ENCODE data around the gene CNTLN.
"Not testable (repeated sequence)": the region's sequence is repeated elsewhere in the genome, so short reads cannot be mapped to it uniquely, and the experiment has no call there.

Gene CNTLN

DNA sequence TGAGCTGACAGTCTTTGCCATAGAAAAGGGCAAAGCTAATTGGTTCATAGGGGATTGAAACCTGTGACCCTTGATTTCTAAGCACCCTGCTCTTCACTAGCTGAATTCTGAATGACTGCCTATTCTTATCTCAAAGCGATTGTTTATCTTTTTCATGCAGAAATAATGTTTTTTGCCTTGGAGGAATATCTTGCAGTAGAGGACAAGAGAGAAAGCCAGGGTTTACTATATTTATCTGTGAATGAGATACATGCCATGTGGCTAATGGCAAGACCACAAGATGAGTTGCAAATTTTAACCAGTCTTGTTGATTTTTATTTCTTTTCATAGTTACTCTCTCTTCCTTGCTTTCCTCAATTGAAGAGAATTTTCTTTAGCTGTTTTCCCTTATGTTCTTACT, 185.0 kb downstream of the CNTLN start:
- DNase-seq: no peak

DNA sequence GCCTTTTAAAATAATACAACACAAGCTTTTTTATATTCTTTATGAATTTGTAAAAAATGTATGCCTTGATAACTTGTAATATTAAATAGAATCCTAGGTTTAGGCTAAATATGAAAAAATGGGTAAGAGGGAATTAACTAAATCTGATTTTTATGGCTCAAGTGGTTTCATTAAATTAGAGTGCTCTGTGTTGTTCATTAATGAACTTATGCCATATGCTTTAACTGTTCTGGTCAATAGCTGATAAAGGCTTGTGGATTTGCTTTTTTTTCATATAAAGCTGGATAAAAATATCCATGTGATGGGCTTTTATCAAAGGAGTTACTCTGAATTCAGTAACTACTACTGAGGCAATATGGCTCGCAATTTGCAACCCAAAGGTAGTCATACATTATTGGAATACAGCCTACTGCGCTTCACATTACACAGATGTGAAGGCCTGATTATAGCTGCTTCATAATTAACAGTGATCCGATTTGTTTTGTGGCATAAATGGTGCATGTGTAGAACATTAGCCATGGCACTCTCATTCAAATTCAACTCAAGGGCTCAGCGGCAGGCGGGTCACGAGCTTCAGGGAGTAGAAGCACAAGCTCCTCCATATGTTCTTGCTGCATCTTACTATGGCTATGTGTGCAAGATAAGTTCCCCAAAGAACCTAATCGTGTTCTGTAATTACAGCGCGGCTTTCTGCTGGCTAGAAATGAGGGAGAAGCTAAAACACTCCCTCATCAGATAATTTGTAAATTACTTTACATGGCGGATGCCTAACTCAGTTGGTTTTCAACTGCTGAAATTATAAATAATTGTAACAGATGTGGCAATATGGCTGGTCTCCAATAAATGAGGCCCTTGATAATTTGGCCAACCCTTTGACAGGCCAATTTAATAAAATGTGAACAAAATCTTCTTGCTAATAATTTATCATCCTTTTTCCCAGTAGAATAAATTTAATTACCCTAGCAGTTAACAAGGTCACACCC, 188.3 kb downstream of the CNTLN start:
- no peak for DNase-seq

GRCh38 chr9:17328331-17328730, 193.5 kb downstream of the CNTLN start:
- no peak for DNase-seq

DNA sequence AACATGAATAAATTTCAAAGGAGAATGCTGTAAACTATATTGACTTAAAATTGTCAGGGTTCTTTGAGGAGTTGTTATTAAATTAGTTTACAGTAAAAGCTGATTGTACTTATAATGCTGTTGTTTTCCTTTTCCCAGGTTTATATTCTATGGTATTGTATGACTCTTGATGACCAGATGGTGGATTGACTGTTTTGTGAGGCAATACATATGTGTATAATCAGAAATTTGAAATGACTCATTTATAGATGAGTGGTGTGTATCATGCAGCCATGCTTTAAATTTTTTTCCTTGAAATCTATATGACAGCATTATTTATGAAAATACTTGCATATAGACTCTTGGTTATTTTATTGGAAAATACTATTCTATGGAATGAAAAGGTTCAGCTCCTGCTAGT, 195.3 kb downstream of the CNTLN start:
- no peak for DNase-seq

- no peak for DNase-seq
These were observed 197.3 kb downstream of the CNTLN start for GRCh38 chr9:17332115-17332514.

DNA sequence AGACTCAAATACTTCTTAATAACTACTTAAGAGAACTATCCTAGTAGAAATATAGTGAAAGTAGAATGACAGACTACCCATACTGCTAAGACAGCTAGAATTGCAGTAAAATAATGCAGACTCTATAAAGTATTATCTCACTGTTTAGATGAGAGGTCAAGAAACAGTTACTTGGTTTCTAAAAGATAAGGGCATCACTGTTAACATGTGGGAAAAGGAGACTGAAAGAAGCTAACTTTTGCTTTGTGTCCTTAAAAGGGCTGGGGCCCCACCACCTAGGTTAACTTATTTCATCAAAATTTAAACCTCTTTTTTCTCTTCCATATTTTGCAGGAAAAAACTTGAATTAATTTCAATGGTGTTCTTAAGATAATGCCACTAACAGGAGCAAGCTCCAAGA, 204.3 kb downstream of the CNTLN start:
- no peak for DNase-seq

- DNase-seq: no peak
These were observed 207.9 kb downstream of the CNTLN start for GRCh38 chr9:17342696-17343095.

DNA sequence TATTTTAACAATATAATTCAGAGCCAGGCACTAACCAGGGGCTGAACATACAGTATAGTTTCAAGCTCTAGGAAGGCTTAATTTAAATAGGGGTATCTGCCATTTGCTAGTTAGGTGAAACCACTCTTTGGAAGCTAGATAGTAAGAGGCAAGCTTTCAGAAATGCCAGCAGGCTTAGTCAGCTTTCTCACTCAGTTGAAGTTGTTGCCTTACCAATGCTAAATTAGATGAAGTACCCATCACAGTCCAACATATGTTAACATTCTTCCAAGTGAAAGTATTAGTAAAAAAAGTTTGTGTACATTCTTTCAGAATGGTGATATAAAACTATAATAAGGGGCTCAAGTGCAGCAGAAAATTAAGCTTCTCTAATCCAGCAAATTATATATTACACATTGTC, 215.0 kb downstream of the CNTLN start:
- DNase-seq: no peak

DNA sequence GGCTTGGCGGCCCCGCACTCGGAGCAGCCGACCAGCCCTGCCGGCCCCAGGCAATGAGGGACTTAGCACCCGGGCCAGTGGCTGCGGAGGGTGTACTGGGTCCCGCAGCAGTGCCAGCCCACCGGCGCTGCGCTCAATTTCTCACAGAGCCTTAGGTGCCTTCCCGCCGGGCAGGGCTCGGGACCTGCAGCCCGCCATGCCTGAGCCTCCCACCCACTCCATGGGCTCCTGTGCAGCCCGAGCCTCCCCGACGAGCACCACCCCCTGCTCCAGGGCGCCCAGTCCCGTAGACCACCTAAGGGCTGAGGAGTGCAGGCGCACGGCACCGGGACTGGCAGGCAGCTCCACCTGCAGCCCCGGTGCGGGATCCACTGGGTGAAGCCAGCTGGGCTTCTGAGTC, 219.2 kb downstream of the CNTLN start:
- DNase-seq: not testable (repeated sequence)

GRCh38 chr9:17361378-17361777, 226.5 kb downstream of the CNTLN start:
- no peak for DNase-seq

- DNase-seq: no peak
These were observed 232.2 kb downstream of the CNTLN start for GRCh38 chr9:17367035-17367434.

- DNase-seq: no peak
These were observed 245.5 kb downstream of the CNTLN start for GRCh38 chr9:17380126-17380861.

- no peak for DNase-seq
These were observed 252.7 kb downstream of the CNTLN start for GRCh38 chr9:17387565-17387964.

DNA sequence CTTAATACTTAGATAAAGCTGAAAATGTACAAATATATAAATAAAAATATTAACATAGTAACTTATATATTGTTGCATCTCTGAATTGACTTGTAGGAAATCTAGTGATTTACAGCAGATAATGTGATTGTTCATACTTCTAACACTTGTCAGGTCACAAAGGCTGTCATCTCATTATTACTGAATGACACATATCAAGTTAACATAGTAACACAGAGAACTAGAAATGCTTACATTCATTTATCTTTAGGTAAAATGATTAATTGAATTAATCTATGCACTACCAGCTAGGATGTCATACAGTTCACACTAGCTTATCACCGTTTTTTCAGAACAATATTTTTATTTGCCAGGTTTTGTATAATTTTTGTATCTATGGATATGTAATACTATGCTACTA, 254.2 kb downstream of the CNTLN start:
- DNase-seq: no peak

GRCh38 chr9:17394881-17395510, 260.2 kb downstream of the CNTLN start:
- no peak for DNase-seq

GRCh38 chr9:17397166-17397728, 262.4 kb downstream of the CNTLN start:
- DNase-seq: not testable (repeated sequence)

GRCh38 chr9:17398350-17398749, 263.5 kb downstream of the CNTLN start:
- no peak for DNase-seq

- no peak for DNase-seq
These were observed 267.0 kb downstream of the CNTLN start for GRCh38 chr9:17401858-17402257.

DNA sequence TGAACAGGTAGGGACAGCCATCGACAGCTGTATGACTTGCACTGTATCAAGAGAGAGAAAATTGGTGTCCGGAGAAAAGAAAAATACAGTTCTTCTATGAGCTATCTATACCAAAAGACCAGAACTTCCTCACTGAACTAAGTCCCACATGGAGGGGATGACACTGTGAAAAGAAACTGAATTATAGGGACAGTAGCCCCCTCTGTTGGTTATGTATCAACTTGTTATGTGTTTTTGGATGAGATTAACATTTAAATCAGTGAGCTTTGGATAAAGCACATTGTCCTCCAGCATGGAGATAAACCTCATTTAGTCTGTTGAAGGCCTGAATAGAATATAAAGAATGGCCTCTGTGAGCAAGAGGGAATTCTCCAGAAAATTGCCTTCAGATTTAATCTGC, 267.5 kb downstream of the CNTLN start:
- no peak for DNase-seq

DNA sequence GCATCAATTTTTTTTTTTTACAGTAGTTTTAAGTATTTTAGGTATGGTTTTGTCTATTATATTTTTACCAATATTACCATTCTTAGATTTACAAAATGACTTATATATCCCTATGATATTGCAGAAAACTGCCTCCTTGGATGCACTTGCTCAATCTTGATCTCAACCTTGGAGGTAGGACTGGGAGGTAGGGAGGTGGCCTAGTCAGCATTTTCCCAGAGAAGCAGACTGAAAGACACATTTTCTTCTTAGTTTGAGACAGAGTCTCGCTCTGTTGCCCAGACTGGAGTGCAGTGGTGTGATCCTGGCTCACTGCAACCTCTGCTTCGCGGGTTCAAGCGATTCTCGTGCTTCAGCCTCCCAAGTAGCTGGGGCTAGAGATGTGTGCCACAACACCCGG, 268.7 kb downstream of the CNTLN start:
- no peak for DNase-seq

DNA sequence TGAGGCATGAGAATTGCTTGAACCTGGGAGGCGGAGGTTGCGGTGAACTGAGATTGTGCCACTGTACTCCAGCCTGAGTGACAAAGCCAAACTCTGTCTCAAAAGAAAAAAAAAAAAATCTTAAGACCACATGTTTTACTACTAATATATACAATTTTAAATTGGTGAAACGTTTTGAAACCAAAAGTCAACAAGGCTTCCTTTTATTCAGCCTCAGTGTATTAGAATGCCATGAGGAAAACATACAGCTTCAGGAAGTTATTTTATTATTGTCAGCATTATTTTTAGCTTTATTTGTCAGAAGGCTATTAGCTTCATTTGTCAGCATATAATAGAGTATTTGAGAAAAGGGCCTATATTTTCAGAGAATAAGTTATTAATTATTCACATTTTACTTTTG, 280.1 kb downstream of the CNTLN start:
- DNase-seq: no peak

DNA sequence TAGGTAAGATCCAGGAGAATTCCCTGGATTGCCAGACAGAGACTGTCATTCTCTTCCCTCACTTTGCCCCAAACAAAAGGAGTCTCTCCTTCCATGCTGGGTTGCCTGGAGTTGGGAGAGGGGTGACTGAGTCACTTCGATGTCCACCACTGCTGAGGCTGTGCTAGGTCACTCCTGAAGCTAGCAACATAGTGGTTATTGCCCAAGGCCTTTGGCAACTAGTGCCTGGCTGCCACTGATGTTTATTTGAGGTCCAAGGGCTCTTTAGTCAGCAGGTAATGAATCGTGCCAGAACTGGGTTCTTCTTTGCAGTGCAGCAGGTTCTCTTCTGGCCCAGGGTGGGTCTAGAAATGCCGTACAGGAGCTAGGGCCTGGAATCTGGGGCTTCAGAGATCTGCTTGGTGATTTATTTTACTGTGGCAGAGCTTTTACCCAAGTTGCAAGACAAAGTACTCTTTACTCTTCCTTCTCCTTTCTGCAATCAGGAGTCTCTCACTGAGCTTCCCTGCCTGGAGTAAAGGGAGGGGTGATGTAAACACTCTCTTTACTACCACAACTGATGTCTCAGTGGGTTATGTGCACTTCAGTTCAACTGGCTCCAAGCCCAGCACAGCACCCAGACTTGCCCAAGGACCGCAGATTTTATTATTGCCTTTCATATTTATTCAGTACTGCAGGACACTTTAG, 288.3 kb downstream of the CNTLN start:
- DNase-seq: no peak

GRCh38 chr9:17423681-17424011, 288.8 kb downstream of the CNTLN start:
- DNase-seq: no peak

Data from T-helper 9 cell (primary cell).